Spinal cord (tissue), 10 donors: ENCODE data around the gene FKTN. TPM values are rescaled to one million over a fixed set of nuclear protein-coding genes. Genes with fewer than 3 reads are reported as not detected.
"Not testable (repeated sequence)": the region's sequence is repeated elsewhere in the genome, so short reads cannot be mapped to it uniquely, and the experiment has no call there.

ENCODE experiments used
- DNase-seq, 6 donors: peaks; one replicate each; pipeline versions ENCODE4 v3.0.0 to v3.0.0-alpha.2; 2013 to 2015; ENCODE audit warnings: low spot score in 6 of 6, low read depth in 4 of 6
- H3K27ac ChIP-seq: one replicate; pipeline ENCODE4 v1.5.1; 2013; ENCODE audit warnings: low read depth, low read length, control low read depth
- H3K27me3 ChIP-seq: one replicate; pipeline ENCODE4 v1.6.1; 2013; ENCODE audit warnings: low read length; ENCODE audit not compliant: control insufficient read depth, insufficient read depth
- H3K36me3 ChIP-seq: one replicate; pipeline ENCODE4 v1.6.1; 2013; ENCODE audit warnings: low read length; ENCODE audit not compliant: control insufficient read depth, insufficient read depth
- H3K4me1 ChIP-seq: one replicate; pipeline ENCODE4 v1.6.1; 2013; ENCODE audit warnings: low read length; ENCODE audit not compliant: control insufficient read depth, insufficient read depth
- H3K4me3 ChIP-seq: one replicate; pipeline ENCODE4 v1.5.1; 2013; ENCODE audit warnings: low read depth, low read length, control low read depth
- H3K9me3 ChIP-seq: one replicate; pipeline ENCODE4 v1.6.1; 2013; ENCODE audit warnings: low read length; ENCODE audit not compliant: control insufficient read depth, insufficient read depth
- WGBS: methylation state at CpG from one replicate; pipeline ENCODE4 v1.1.5; 2013; ENCODE audit warnings: missing lambda C conversion rate; ENCODE audit not compliant: insufficient coverage; 5-methylcytosine and 5-hydroxymethylcytosine counted together
- polyA plus RNA-seq, 2 donors: library from polyadenylated mRNA; unstranded; fragments of 120-200 nt; gene quantifications; one replicate each; pipeline ENCODE4 v1.2.1, GENCODE V29; 2013; ENCODE audit not compliant: insufficient read length in 2 of 2
- total RNA-seq, 2 donors: library from RNA; depleted of rRNA in 1 of 2; stranded (reverse); fragments of 120-200 nt in 1 of 2; fragments of >200 nt in 1 of 2; gene quantifications; one replicate each; pipeline versions ENCODE4 v1.2.3 to v1.2.4, GENCODE V29; 2013 to 2014
- donor health status: healthy.

FKTN gene
- total and polyA plus RNA-seq, 4 donors = 20.2 to 37.7 (median 26.1) TPM

GRCh38 chr9:105535920-105536668 is 21.8 kb upstream of the FKTN start:
- Histone ChIP-seq H3K27me3 (no peaks in the 10 kb centered on the region), H3K4me1 (no peaks in the 10 kb centered on the region), H3K9me3 (no peaks in the 10 kb centered on the region), H3K4me3 (no peak overlapping the region), H3K36me3 (peaks cover 3% of the 10 kb centered on the region), H3K27ac (no peak overlapping the region)
- no peak for DNase-seq
- no CpG with 5 or more reads among the region's 3 CpGs for WGBS

DNA sequence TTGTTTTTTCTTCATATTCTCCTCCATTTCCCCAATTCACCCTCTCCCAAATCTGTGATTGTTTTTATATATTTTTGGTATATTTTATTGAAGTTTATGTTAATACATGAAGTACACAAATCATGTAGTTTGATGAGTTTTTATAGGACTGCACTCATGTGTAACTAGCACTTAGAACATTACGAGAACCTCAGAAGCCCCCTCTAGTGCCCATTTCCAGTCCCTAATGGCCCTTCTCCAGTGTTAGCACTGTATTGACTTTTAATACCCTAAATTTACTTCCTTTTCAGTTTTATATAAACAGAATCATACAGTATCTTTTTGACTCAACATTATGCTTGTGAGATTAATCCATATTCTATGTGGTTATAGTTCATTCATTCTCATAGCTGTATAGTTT is 18.5 kb upstream of the FKTN start:
- Histone ChIP-seq H3K27me3 (no peaks in the 10 kb centered on the region), H3K27ac (no peak overlapping the region), H3K4me3 (no peak overlapping the region), H3K4me1 (no peaks in the 10 kb centered on the region), H3K36me3 (no peaks in the 10 kb centered on the region), H3K9me3 (no peaks in the 10 kb centered on the region)
- WGBS = no CpG with 5 or more reads among the region's 1 CpG
- DNase-seq = no peak

DNA sequence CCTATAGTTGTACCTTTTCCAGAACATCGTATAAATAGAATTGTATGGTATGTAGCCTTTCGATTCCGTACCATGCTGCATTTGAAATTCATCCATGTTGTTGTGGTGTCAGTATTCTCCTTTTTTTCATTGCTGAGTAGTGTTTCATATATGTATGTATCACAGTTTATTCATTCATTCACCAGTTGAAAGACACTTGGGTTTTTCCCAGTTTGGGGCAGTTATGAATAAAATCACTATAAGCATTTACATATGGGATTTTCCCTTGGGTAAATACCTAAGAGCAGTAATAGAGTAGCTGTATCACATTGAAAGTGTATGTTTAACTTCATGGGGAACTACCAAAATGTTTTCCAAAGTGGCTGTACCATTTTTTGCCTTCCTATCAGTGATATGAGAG is 16.1 kb upstream of the FKTN start:
- Histone ChIP-seq H3K4me3 (no peak overlapping the region), H3K27me3 (no peaks in the 10 kb centered on the region), H3K9me3 (no peaks in the 10 kb centered on the region), H3K36me3 (no peaks in the 10 kb centered on the region), H3K4me1 (no peaks in the 10 kb centered on the region), H3K27ac (no peak overlapping the region)
- DNase-seq = no peak
- WGBS = 100% methylated on average over 2 of the region's 3 CpGs

DNA sequence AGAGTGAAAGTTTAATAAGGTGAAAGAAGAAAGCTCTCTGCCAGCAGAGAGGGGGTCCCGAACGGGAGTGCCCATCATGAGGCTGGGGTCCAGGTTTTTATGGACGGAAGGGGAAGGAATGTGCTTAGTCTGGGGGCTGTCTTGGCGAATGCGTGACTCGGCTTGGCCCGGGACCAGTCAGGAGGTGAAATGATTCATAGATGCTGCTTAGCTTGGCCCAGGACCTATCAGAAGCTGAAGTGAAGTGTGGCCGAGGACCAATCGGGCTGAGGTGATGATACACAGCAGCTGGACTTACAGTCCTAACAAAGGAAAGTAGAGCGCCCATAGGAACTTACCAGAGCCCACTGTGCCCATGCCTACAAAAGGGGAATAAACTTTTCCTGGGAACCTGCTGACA is 3.9 kb upstream of the FKTN start:
- H3K4me3 ChIP-seq = no peak overlapping the region
- H3K9me3 ChIP-seq = no peaks in the 10 kb centered on the region
- H3K27me3 ChIP-seq = no peaks in the 10 kb centered on the region
- no peak for DNase-seq
- peaks cover 4% of the 10 kb centered on the region for H3K4me1 ChIP-seq
- H3K36me3 ChIP-seq = no peaks in the 10 kb centered on the region
- H3K27ac ChIP-seq = no peak overlapping the region
- 81% methylated on average over 10 of the region's 10 CpGs for WGBS

DNA sequence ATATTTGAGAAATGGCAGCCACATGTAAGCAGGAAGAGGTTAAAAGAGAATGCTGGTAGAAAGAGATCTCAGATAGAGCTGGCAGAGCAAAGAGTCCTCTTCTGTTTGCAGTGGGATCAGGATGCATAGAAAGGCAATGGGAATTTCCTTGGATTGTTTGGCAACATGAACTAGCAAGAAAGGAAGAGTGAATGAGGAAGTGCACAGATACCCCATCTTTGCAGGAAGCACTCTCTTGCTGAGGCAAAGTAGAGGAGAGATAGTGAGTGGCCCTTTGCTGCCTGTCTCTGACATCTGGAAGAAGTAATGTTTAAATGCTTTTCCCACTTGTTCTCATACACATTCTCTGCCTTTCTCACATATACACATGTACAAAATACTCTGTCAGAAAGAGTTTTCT is 14.5 kb downstream of the FKTN start:
- H3K4me3 ChIP-seq = no peak overlapping the region
- H3K4me1 ChIP-seq = no peaks in the 10 kb centered on the region
- H3K27me3 ChIP-seq = no peaks in the 10 kb centered on the region
- peaks cover 6% of the 10 kb centered on the region for H3K9me3 ChIP-seq
- H3K27ac ChIP-seq = no peak overlapping the region
- no peak for DNase-seq
- no peaks in the 10 kb centered on the region for H3K36me3 ChIP-seq

- not testable (repeated sequence) for DNase-seq, H3K9me3 ChIP-seq, H3K27ac ChIP-seq, H3K4me1 ChIP-seq, H3K4me3 ChIP-seq, H3K36me3 ChIP-seq, H3K27me3 ChIP-seq
- no CpG with 5 or more reads among the region's 6 CpGs for WGBS
Observed at GRCh38 chr9:105579952-105580351, 22.0 kb downstream of the FKTN start.

GRCh38 chr9:105581550-105581949 is 23.6 kb downstream of the FKTN start:
- H3K27ac ChIP-seq, H3K9me3 ChIP-seq, H3K4me1 ChIP-seq, H3K36me3 ChIP-seq, H3K4me3 ChIP-seq, DNase-seq, H3K27me3 ChIP-seq: not testable (repeated sequence)
- WGBS = 55% methylated on average over 9 of the region's 16 CpGs

GRCh38 chr9:105593145-105593544 is 35.2 kb downstream of the FKTN start:
- no CpG with 5 or more reads among the region's 3 CpGs for WGBS
- H3K4me3 ChIP-seq = no peak overlapping the region
- no peaks in the 10 kb centered on the region for H3K36me3 ChIP-seq
- no peak overlapping the region for H3K27ac ChIP-seq
- H3K4me1 ChIP-seq = no peaks in the 10 kb centered on the region
- DNase-seq = no peak
- H3K27me3 ChIP-seq = no peaks in the 10 kb centered on the region
- peaks cover 4% of the 10 kb centered on the region for H3K9me3 ChIP-seq

- Histone ChIP-seq H3K4me3 (no peak overlapping the region), H3K9me3 (no peaks in the 10 kb centered on the region), H3K4me1 (no peaks in the 10 kb centered on the region), H3K27ac (no peak overlapping the region), H3K36me3 (peaks cover 10% of the 10 kb centered on the region), H3K27me3 (no peaks in the 10 kb centered on the region)
- WGBS = no CpG with 5 or more reads among the region's 6 CpGs
- DNase-seq = peak; percentile 6 to 86 (median 22)
Observed at GRCh38 chr9:105608721-105609598, 51.0 kb downstream of the FKTN start.

DNA sequence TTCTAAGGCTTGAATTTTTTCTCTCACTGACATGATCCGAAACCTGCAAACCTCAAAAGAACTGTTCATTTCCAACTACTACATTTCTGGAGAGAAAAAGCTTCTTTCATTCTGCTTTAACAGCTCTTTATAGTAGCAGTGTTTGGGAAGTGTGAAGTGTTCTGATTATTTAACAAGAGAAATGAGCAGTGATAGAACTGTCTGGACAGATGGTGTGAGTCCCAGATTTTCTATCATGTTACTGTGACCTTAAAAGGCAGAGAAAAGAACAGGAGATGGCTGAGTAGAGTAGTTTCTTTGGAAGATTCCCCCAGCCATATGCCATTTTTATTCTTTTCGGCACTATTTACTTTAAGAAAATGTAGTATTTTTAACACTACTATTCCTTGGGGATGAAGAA is 63.1 kb downstream of the FKTN start:
- WGBS = no CpG with 5 or more reads among the region's 2 CpGs
- H3K4me3 ChIP-seq = no peak overlapping the region
- no peak overlapping the region for H3K27ac ChIP-seq
- DNase-seq = peak in 2 of 6 donors; percentile 15 to 89
- no peaks in the 10 kb centered on the region for H3K27me3 ChIP-seq
- H3K36me3 ChIP-seq = peaks cover 3% of the 10 kb centered on the region
- no peaks in the 10 kb centered on the region for H3K4me1 ChIP-seq
- no peaks in the 10 kb centered on the region for H3K9me3 ChIP-seq
